ENCODE measurements around the gene RFC5. TPM values are rescaled to one million over a fixed set of nuclear protein-coding genes. Genes with fewer than 3 reads are reported as not detected.
"Not testable (repeated sequence)": the region's sequence is repeated elsewhere in the genome, so short reads cannot be mapped to it uniquely, and the experiment has no call there.

Gene RFC5
- total RNA-seq, 1 donor from 2014 or later: 2.6 TPM

DNA sequence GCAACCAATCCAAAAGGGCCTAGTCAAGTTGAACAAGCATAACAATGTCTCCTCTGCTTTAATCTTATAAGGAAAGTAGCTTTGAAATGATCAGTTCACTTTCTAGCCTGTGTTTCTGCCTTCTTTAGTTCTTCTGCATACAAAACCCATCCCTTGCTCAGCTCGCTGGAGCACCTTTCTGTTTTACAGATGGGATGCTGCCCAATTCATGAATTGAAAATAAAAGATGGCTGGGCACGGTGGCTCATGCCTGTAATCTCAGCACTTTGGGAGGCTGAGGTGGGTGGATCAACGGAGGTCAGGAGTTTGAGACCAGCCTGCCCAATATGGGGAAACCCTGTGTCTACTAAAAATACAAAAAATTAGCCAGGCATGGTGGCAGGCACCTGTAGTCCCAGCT lies 4.5 kb upstream of the RFC5 start:
- intact Hi-C loops (cut with DNase I): loop anchor here (10.0 kb wide), 1 partner anchor 363 kb away; the partner anchor contains the start of genes SUDS3 and TAOK3
- no peak for DNase-seq (ENCODE audit: low spot score)

DNA sequence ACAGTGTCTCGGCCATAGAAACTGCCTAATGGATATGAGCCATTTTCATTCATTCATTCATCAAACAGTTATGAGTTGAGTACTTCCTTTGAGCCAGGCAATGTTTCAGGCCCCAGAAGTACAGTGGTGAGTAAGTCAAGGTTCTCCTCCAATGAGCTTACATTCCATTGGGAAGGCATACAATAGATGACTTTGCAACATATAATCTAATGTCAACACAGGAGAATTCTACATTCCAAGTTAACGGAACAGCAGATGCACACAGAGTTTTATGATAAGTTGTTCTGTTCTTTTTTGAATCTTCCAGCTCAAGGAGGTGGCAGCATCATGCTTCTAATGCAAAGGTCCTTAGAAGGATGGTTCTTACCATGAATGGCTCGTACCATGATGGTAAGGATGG lies 3.2 kb upstream of the RFC5 start:
- intact Hi-C loops (cut with DNase I): loop anchor here (10.0 kb wide), 1 partner anchor 362 kb away; the partner anchor contains the start of genes SUDS3 and TAOK3
- no peak for DNase-seq (ENCODE audit: low spot score)

DNA sequence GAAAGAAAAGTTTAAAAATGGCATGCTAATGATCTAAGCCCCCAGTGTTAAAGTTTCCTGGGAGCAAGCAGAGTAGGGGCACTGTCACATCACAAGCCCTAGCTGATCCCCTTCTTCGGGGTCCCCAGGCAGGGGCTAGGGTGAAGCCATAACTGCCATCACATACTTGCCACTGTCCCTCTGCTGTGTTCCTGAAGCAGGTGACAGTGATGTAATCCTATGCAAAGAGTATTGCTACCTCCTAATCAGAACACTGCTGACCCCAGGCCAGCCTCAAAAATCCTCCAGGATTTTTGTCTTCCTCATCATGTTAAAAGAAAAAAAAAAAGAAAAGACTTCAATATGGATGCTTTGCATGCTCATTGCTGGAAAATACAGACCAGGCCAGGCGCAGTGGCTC lies 1.2 kb upstream of the RFC5 start:
- DNase-seq (ENCODE audit: low spot score): no peak
- intact Hi-C loops (cut with DNase I): loop anchor here (10.0 kb wide), 1 partner anchor 359 kb away; the partner anchor contains the start of genes SUDS3 and TAOK3

DNA sequence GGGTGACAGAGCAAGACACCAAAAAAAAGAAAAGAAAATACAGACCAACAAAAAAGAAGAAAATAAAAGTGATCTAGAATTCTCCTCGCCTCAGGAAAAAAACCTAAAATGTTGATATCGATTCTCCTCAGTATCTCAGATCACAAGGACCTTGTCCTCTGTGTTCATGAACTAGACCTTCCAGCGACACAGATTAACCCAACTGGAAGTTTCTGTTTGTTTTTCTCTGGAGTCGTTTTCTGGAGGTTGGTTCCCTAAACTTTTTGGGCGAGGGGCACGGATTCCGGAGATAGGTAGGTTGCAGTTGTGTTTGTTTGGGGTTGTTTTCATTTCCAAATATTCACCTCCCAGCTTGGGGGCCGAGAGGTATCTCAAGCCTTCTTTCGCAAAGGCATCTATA lies 559 bp upstream of the RFC5 start:
- intact Hi-C loops (cut with DNase I): loop anchor here (2.0 to 10.0 kb wide), 2 partner anchors 47 to 359 kb away; partner anchors contain the start of genes SUDS3 and TAOK3
- DNase-seq (ENCODE audit: low spot score): no peak

DNA sequence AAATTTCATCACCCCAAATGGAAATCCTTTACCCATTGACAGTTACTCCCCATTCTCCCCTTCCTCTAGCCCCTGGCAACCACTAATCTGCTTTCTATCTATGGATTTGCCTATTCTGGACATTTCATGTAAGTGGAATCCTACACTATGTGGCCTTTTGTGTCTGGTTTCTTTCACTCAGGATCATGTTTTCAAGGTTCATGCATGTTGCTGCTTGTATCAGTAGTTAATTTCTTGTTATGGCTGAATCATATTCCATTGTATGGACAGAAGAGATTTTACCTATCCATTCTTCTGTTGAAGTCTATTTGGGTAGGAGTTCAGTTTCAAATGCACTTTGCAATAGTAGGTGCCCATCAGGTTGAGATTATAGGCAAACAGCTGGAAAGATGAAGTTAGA lies 1.4 kb downstream of the RFC5 start:
- intact Hi-C loops (cut with DNase I): loop anchor here (2.0 to 10.0 kb wide), 2 partner anchors 45 to 357 kb away; partner anchors contain the start of genes SUDS3 and TAOK3
- no peak for DNase-seq (ENCODE audit: low spot score)

DNA sequence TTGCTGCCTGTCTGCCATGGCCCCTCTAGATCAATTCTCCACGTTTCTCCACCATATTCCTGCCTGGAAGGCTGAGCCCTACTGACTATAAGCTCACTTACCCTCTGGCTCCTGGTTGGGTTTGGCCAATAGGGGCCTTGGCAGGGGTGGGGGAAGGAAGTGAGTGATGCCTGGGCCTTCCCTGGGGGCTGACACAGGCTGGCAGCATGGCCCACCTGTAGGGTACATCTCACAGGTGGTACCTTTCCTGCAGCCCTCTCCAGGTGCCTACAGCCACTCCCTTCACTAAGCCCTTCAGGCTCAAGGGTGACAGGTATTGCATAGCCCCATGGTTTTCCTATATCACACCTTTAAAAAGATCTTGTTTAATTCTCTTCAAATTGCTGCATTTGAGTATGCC lies 3.5 kb downstream of the RFC5 start:
- intact Hi-C loops (cut with DNase I): no loop called here
- DNase-seq (ENCODE audit: low spot score): no peak

DNA sequence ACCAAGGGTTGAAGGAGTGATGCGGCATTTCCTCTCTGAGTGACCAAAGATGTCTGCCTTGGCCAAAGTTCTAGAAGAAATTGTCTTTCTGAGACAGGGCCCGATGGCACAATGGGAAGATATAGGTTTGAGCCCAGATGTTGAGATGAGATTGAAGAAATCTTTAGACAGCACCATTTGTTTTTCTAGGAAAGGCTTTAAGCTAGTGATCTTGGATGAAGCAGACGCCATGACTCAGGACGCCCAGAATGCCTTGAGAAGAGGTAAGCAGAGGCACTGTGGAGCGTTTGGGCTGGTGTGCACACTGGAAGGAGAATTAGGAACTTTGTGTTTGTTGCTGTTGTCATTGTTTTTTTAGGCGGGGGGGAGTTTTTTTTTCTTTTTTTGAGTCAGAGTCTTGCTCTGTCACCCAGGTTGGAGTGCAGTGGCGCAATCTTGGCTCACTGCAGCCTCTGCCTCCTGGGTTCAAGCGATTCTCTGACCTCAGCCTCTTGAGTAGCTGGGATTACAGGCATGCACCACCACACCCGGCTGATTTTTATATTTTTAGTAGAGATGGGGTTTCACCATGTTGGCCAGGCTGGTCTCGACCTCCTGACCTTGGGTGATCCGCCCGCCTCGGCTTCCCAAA lies 5.7 kb downstream of the RFC5 start:
- DNase-seq (ENCODE audit: low spot score); intact Hi-C loops (cut with DNase I): not testable (repeated sequence)

DNA sequence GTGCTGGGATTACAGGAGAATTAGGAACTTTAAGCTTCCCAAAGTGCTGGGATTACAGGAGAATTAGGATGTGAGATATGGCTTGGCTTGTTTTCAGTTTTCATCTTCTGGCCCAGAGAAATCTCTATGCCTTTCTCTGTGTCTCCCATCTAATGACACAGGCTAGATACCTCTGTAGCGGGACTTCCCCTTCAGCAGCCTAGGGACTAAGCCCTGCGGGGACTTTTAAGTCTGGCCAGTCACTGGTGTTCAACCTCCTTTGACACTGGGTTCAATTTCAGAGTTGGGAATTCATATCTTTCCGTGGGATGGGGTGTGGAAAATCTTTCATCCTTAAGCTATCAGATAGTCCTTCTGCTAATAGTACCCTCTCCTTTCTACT lies 6.2 kb downstream of the RFC5 start:
- intact Hi-C loops (cut with DNase I): no loop called here
- no peak for DNase-seq (ENCODE audit: low spot score)

DNA sequence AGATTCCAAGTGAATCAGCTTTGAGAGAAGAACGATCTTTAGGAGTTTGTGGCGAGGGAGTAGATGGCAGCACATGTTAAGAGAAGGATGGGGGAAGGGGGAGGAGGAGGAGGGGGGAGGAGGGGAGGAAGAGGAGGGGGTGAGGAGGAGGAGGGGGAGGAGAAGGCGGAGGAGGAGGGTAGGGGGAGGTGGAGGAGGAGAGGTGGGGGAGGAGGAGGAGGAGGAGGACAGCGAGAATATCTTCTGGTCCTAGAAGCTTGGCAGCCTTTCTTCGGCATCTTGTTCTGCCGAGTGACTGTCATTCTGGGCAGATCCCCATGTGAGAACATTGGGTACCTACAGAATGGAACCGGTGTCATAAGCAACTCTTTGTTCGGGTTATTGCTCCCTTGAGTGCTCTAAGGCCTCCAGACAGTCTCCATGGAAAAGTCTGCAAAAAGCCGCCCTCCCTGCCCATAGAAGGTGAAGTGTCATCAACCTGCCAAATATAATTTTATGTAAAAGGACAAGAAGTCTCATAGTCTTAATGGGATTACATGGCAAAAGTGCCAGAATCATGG lies 6.9 kb downstream of the RFC5 start:
- DNase-seq (ENCODE audit: low spot score): no peak
- intact Hi-C loops (cut with DNase I): no loop called here

DNA sequence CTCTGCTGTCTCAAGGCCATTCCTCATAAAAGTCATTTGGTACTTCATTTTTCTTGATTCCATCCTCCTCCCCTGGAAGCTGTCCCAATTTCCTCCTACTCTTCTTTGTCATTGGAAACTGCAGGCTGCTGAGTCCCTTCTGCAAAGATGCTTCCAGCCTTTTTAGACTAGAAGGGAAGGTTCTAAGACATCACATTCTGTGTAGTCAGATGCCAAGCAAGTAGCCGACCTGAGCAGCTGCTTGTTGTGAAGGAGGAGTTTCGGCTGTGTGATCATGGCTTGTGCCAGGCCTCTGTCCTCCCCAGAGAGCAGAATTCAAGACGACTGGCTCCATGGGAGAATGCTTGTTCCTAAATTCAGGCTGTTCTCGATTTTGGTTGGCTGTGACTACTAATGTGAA lies 8.7 kb downstream of the RFC5 start:
- intact Hi-C loops (cut with DNase I): no loop called here
- no peak for DNase-seq (ENCODE audit: low spot score)

DNA sequence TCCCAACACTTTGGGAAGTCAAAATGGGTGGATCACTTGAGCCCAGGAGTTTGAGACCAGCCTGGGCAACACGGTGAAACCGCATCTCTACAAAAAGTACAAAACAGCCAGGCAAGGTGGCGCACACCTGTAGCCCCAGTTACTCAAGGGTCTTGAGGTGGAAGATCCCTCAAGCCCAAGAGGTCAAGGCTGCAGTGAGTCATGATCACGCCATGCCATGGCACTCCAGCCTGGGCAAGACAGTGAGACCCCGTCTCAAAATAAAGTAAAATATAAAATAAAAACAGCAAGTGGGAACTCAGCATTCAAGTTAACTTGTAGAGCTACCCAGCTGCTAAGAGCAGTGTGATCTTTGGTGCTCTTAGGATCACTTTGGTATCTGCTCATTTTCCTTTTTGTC lies 12.7 kb downstream of the RFC5 start:
- intact Hi-C loops (cut with DNase I): no loop called here
- DNase-seq (ENCODE audit: low spot score): no peak

DNA sequence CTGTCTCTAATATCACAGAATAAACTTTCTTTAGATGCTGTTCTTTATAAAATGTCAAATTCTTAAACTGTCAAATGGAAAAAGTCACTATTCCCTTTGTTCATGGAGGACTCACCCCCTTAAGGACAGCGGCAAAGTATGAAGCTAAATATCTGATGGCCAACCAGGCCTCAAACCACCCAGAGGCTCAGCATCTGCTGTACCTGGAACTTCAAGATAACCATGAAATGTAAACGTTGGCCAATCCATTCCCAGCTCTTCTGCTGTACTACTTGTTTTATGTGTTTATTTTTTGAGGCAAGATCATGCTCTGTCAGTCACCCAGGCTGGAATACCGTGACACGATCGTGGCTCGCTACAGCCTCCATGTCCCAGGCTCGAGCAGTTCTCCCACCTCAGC lies 15.7 kb downstream of the RFC5 start:
- no peak for DNase-seq (ENCODE audit: low spot score)
- intact Hi-C loops (cut with DNase I): loop anchor here (10.0 kb wide), 1 partner anchor 157 kb away; no protein-coding TSS in a partner anchor

DNA sequence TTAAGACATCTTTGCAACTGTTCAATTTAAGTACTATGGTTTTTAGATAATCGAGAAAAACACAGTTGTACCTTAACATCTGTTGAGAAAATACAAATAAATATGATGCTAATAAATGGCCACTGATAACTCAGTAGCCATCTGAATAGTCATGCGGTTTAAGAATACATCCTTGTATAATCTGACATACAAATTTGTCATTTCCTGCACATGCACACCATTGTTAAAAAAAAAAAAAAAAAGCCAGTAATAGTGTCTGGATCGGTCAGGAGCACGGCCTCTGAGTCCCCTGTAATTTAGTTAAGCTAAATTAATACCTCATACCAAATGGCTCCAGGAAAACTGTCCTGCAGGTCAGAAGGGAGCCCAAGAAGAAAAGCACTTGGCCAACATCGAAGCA lies 16.8 kb downstream of the RFC5 start:
- DNase-seq (ENCODE audit: low spot score): no peak

DNA sequence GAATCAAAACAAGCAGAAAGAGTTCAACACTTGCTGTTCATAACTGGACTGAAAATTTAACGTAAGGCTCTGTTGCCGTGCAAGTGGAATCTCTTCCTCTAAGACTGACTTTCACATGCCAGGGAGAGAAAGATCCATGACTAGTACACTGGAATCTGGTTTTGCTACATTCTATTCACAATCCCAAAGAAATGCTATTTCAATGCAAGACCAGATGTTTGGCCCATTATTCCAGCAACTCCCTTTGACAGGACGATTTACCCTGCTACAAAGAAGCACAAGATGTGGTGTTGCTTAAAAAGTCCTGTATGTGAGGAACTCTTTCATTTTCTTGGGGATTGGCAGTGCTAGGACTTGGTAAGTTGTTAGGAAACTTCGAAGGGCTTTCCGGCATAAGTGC lies 17.4 kb downstream of the RFC5 start:
- intact Hi-C loops (cut with DNase I): loop anchor here (10.0 kb wide), 1 partner anchor 159 kb away; no protein-coding TSS in a partner anchor
- DNase-seq (ENCODE audit: low spot score): no peak

More for the DNA sequence above, 16.8 kb downstream of the RFC5 start:
- intact Hi-C loops (cut with DNase I): loop anchor here (10.0 kb wide), 1 partner anchor 159 kb away; no protein-coding TSS in a partner anchor

DNA sequence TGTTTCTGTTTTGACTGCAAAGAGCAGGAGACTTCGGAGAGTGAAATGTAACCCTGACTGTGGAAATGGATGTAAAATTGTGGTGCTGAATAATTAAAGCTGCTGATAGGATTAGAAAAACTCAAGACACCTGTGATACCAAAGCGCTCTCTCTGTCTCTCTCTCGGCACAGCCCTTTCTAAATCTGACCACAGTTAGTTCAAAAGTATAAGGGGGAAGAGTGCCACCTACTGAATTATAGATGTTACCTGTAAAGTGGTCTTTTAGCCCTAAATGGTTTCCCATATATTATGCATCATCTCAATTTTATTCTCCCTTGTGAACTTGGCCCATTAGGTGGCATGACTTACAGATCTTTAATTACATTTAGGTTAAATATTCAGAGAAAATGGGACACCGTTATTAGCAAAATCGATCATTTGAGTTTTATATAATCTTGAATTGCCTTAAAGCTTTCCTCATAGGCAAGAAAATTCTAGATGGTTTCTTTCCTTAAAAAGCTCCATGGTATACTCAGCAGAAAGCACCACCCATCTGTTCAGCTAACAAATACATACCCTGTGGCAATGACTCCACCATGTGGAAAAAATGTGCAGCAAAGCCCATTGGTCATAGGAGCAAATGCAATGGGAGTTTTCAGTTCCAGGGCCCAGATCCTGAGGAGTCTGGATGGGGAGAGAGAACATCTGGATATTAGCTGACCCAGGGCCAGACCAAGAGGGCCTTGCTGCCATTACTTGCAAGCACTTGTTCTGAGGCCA lies 18.1 kb downstream of the RFC5 start:
- no peak for DNase-seq (ENCODE audit: low spot score)
- intact Hi-C loops (cut with DNase I): loop anchor here (10.0 kb wide), 1 partner anchor 160 kb away; no protein-coding TSS in a partner anchor

DNA sequence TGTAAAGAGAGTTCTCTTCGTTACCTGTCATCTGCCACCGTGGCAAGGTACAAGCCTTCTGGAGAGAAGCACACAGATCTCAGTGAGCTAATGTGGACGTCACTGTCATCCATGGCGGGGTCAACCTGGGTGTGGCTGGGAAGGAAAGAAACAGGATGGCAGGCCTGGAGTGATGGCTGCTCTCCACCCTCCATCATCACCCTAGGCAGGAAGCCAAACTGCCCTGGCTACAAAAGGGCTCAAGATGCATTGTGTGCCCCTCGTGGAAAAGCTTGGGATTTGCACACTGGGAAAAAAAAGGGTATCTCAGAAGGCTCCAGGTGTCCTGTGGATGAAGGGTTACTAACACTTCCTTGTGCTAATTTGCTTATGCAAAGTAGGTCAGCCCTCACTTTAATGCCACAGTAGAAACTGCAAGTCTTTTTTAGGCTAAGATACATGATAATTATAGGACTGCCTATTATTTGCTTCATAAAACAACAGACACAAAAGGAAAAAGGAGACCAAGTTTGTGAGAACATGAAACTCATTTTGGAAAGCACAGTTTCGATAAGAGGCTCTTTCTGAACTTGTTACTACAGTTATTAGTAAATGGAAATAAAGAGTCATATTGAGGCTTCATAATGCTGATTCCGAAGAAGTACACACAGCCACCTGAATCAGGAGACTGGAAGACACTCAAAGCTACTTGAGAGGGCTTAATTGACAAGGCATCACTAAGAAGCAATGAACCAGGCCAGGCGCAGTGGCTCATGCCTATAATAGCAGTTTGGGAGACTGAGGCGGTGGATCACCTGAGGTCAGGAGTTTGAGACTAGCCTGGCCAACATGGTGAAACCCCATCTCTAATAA lies 18.9 kb downstream of the RFC5 start:
- intact Hi-C loops (cut with DNase I): loop anchor here (10.0 kb wide), 1 partner anchor 161 kb away; no protein-coding TSS in a partner anchor
- no peak for DNase-seq (ENCODE audit: low spot score)

DNA sequence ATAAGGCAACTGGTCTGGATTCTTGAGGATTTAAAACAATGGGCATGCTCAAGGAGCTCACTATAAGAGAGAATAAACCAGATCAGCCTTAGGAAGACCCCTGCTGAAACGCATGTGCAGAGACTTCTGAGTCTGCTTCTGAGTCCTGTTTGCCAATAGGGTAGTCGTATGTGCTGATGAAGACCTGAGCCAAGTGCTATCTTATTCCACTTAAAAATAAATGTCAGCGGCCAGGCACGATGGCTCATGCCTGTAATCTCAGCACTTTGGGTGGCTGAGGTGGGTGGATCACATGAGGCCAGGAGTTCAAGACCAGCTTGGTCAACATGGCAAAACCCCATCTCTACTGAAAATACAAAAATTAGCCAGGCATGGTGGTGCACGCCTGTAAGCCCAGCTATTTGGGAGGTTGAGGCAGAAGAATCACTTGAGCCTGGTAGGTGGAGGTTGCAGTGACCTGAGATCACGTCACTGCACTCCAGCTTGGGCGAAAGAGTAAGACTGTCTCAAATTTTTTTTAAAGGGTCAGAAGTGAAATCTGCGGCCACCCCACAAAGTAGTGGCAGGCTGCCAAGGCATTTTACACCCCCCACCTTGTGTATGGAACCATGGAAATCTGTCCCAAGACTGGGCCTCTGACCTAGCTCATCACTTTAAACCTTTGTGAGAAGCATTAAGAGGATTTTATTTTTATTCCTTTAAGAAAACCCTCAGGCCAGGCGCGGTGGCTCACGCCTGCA lies 20.3 kb downstream of the RFC5 start:
- no peak for DNase-seq (ENCODE audit: low spot score)
- intact Hi-C loops (cut with DNase I): loop anchor here (10.0 kb wide), 1 partner anchor 162 kb away; no protein-coding TSS in a partner anchor

DNA sequence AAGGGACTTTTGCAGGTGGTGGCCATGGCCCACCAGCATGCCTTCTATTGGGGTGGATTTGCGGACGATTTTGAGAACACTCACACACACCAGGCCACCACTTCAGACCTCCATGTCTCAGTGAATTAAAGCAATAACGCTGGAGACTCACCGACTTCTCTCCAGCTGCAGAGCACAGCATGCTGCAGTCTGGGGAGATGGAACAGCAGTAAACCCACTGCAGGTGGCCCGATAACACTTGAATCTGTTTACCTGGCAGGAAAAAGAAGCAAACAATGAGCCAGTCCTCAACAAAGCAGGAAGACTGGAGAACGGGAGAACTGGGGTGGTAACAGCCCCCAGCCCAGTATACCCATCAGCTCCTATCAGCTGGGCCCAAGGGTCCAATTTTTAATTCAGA lies 21.6 kb downstream of the RFC5 start:
- DNase-seq (ENCODE audit: low spot score): no peak
- intact Hi-C loops (cut with DNase I): loop anchor here (10.0 kb wide), 1 partner anchor 163 kb away; no protein-coding TSS in a partner anchor

DNA sequence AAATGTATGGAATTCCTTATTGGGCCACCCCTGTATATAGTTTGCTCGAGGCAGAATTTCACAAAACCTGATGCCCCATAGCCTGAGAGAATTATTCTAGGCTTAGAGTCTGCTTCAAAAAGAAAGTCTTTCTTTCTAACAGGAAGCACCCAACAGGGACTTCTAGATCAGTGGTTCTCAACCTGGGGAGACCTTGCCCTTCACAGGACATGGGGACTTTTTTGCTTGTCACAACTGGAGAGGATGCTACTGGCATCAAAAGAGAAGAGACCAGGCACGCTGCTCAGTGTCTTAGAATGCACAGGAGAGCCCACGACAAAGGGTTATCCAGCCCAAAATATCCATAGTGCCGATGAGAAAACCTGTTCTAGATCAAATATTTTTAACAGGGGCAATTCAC lies 25.6 kb downstream of the RFC5 start:
- intact Hi-C loops (cut with DNase I): no loop called here
- DNase-seq (ENCODE audit: low spot score): no peak
